Liver (tissue), 9 donors: Measurements from ENCODE around the gene LSM14B. TPM values are rescaled to one million over a fixed set of nuclear protein-coding genes. Genes with fewer than 3 reads are reported as not detected.
A peak's percentile ranks its signal among the peaks of the same experiment; 100 is the strongest.

ENCODE experiments used
- DNase-seq: peaks from one replicate; pipeline ENCODE4 v3.0.0-alpha.2; 2017; ENCODE audit warnings: low spot score
- H3K27ac ChIP-seq, 2 donors: one replicate each; pipeline ENCODE4 v1.7.0; 2013; ENCODE audit warnings: inconsistent platforms in 2 of 2, low read length in 2 of 2, control low read depth in 1 of 2, low read depth in 1 of 2, mild to moderate bottlenecking in 1 of 2
- H3K27me3 ChIP-seq, 4 donors: one replicate each; pipeline versions ENCODE4 v1.6.1 to v1.7.0; 2013; ENCODE audit warnings: low read length in 3 of 4, inconsistent platforms in 1 of 4, mild to moderate bottlenecking in 1 of 4, moderate library complexity in 1 of 4; ENCODE audit not compliant: control insufficient read depth in 4 of 4, insufficient read depth in 4 of 4
- H3K36me3 ChIP-seq, 4 donors: one replicate each; pipeline versions ENCODE4 v1.6.1 to v1.7.0; 2013; ENCODE audit warnings: low read length in 3 of 4, mild to moderate bottlenecking in 3 of 4, low read depth in 1 of 4, moderate library complexity in 1 of 4; ENCODE audit not compliant: control insufficient read depth in 4 of 4, insufficient read depth in 3 of 4
- H3K4me1 ChIP-seq, 4 donors: one replicate each; pipeline versions ENCODE4 v1.6.1 to v1.7.0; 2013; ENCODE audit warnings: low read length in 3 of 4, mild to moderate bottlenecking in 3 of 4, moderate library complexity in 1 of 4; ENCODE audit not compliant: control insufficient read depth in 4 of 4, insufficient read depth in 4 of 4
- H3K4me3 ChIP-seq, 3 donors: one replicate each; pipeline versions ENCODE4 v1.6.1 to v1.7.0; 2013; ENCODE audit warnings: low read length in 3 of 3, control low read depth in 1 of 3, low read depth in 1 of 3, mild to moderate bottlenecking in 1 of 3
- H3K9ac ChIP-seq, 2 donors: one replicate each; pipeline ENCODE4 v1.7.0; 2013; ENCODE audit warnings: low read length in 2 of 2, mild to moderate bottlenecking in 2 of 2, moderate library complexity in 2 of 2, control low read depth in 1 of 2, low read depth in 1 of 2
- H3K9me3 ChIP-seq, 4 donors: one replicate each; pipeline versions ENCODE4 v1.6.1 to v1.7.0; 2013; ENCODE audit warnings: low read length in 3 of 4; ENCODE audit not compliant: control insufficient read depth in 4 of 4
- EGR1 ChIP-seq, 2 donors: IDR thresholded peaks; 2 replicates each; pipeline ENCODE4 v1.6.1; 2016 to 2018; ENCODE audit warnings: antibody characterized with exemption in 2 of 2, low read depth in 2 of 2
- FOXA2 ChIP-seq: IDR thresholded peaks from 2 replicates; pipeline ENCODE4 v1.6.1; 2016; ENCODE audit warnings: antibody characterized with exemption
- HNF4G ChIP-seq: IDR thresholded peaks from 2 replicates; pipeline ENCODE4 v1.6.1; 2016; ENCODE audit warnings: antibody characterized with exemption
- NR2F2 ChIP-seq: IDR thresholded peaks from 2 replicates; pipeline ENCODE4 v1.6.1; 2016; ENCODE audit warnings: antibody characterized with exemption
- RAD21 ChIP-seq, 2 donors: IDR thresholded peaks; 2 replicates each; pipeline ENCODE4 v1.6.1; 2016; ENCODE audit warnings: antibody characterized with exemption in 2 of 2, mild to moderate bottlenecking in 2 of 2
- RXRA ChIP-seq, 2 donors: IDR thresholded peaks; 2 replicates each; pipeline ENCODE4 v1.6.1; 2017 to 2018; ENCODE audit warnings: antibody characterized with exemption in 2 of 2, mild to moderate bottlenecking in 1 of 2
- SP1 ChIP-seq: IDR thresholded peaks from 2 replicates; pipeline ENCODE4 v1.6.1; 2018; ENCODE audit warnings: antibody characterized with exemption, mild to moderate bottlenecking
- YY1 ChIP-seq: IDR thresholded peaks from 2 replicates; pipeline ENCODE4 v1.6.1; 2016; ENCODE audit warnings: antibody characterized with exemption, mild to moderate bottlenecking
- WGBS: extraction: QIAGEN DNeasy Blood & Tissue Kit; methylation state at CpG from one replicate; pipeline ENCODE4 v1.1.7; 2013; 5-methylcytosine and 5-hydroxymethylcytosine counted together
- polyA plus RNA-seq, 2 donors: library from polyadenylated mRNA; stranded (reverse) in 1 of 2; unstranded in 1 of 2; fragments of 200-250 nt in 1 of 2; fragments of >200 nt in 1 of 2; fragmentation: Nextera tagmentation in 1 of 2; extraction: Ambion mirVana in 1 of 2; gene quantifications; one replicate each; pipeline versions ENCODE4 v1.2.1 to v1.2.3, GENCODE V29; 2013 to 2015
- total RNA-seq, 2 donors: library from RNA; depleted of rRNA; stranded (reverse); fragments of >200 nt; gene quantifications; one replicate each; pipeline ENCODE4 v1.2.3, GENCODE V29; 2014
- TF ChIP-seq, protein P1 (sequence below): IDR thresholded peaks from 2 replicates; pipeline ENCODE4 v1.6.1; 2016; ENCODE audit warnings: antibody characterized with exemption, mild to moderate bottlenecking
- TF ChIP-seq, protein P2 (sequence below): fragments of 150-350 bp; IDR thresholded peaks from 2 replicates; pipeline ENCODE4 v1.5.1; 2017; ENCODE audit warnings: improper control_type of control experiment, low read depth, low read length; ENCODE audit not compliant: missing input control
- TF ChIP-seq, protein P3 (sequence below): IDR thresholded peaks from 2 replicates; pipeline ENCODE4 v1.6.1; 2016; ENCODE audit warnings: antibody characterized with exemption
- TF ChIP-seq, protein P4 (sequence below): IDR thresholded peaks from 2 replicates; pipeline ENCODE4 v1.6.1; 2016; ENCODE audit warnings: antibody characterized with exemption
- TF ChIP-seq, protein P5 (sequence below): IDR thresholded peaks from 2 replicates; pipeline ENCODE4 v1.6.1; 2016; ENCODE audit warnings: antibody characterized with exemption
- donor health status: healthy.
- donor health status: healthy.
- donor health status: healthy.
- donor health status: healthy.
- donor health status: healthy.

The LSM14B gene
- total and polyA plus RNA-seq, 4 donors, result 0.99 to 15.9 (median 13.3) TPM

DNA sequence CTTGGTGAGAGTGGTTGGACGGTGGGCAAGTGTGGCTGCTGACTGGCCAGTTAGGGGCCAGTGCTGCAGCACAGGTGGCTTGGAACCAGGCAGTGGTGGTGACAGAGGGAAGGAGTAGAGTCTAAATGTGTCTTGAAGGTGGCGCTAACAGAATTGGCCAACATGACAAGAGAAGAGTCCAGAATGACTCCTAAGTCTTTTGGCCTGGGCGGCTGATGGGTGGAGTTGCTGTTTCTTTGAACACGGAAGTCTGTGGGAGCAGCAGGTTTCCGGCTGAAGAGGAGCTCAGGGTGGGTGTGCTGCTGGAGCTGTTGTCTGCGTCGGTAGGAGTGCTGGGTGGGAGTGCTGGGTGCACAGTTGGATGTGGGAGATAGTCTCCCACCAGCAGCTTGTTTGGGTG, 10.1 kb downstream of the LSM14B start:
- H3K27me3 ChIP-seq, result no peaks in the 10 kb centered on the region
- WGBS, result 90% methylated on average over 7 of the region's 7 CpGs
- no peak overlapping the region for H3K4me3 ChIP-seq
- H3K9me3 ChIP-seq, result no peaks in the 10 kb centered on the region
- TF ChIP-seq, protein P1, sequence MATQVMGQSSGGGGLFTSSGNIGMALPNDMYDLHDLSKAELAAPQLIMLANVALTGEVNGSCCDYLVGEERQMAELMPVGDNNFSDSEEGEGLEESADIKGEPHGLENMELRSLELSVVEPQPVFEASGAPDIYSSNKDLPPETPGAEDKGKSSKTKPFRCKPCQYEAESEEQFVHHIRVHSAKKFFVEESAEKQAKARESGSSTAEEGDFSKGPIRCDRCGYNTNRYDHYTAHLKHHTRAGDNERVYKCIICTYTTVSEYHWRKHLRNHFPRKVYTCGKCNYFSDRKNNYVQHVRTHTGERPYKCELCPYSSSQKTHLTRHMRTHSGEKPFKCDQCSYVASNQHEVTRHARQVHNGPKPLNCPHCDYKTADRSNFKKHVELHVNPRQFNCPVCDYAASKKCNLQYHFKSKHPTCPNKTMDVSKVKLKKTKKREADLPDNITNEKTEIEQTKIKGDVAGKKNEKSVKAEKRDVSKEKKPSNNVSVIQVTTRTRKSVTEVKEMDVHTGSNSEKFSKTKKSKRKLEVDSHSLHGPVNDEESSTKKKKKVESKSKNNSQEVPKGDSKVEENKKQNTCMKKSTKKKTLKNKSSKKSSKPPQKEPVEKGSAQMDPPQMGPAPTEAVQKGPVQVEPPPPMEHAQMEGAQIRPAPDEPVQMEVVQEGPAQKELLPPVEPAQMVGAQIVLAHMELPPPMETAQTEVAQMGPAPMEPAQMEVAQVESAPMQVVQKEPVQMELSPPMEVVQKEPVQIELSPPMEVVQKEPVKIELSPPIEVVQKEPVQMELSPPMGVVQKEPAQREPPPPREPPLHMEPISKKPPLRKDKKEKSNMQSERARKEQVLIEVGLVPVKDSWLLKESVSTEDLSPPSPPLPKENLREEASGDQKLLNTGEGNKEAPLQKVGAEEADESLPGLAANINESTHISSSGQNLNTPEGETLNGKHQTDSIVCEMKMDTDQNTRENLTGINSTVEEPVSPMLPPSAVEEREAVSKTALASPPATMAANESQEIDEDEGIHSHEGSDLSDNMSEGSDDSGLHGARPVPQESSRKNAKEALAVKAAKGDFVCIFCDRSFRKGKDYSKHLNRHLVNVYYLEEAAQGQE, result no peak
- TF ChIP-seq SP1 (no peak), EGR1 (IDR thresholded peaks at IDR 0.05; ENCODE audit: low read depth in 2 of 2) (no peak), HNF4G (no peak), NR2F2 (no peak), YY1 (no peak), RXRA (IDR thresholded peaks at IDR 0.05) (no peak)
- TF ChIP-seq, protein P2, sequence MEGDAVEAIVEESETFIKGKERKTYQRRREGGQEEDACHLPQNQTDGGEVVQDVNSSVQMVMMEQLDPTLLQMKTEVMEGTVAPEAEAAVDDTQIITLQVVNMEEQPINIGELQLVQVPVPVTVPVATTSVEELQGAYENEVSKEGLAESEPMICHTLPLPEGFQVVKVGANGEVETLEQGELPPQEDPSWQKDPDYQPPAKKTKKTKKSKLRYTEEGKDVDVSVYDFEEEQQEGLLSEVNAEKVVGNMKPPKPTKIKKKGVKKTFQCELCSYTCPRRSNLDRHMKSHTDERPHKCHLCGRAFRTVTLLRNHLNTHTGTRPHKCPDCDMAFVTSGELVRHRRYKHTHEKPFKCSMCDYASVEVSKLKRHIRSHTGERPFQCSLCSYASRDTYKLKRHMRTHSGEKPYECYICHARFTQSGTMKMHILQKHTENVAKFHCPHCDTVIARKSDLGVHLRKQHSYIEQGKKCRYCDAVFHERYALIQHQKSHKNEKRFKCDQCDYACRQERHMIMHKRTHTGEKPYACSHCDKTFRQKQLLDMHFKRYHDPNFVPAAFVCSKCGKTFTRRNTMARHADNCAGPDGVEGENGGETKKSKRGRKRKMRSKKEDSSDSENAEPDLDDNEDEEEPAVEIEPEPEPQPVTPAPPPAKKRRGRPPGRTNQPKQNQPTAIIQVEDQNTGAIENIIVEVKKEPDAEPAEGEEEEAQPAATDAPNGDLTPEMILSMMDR, result no peak
- TF ChIP-seq, protein P3, sequence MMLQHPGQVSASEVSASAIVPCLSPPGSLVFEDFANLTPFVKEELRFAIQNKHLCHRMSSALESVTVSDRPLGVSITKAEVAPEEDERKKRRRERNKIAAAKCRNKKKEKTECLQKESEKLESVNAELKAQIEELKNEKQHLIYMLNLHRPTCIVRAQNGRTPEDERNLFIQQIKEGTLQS, result no peak
- TF ChIP-seq, protein P4, sequence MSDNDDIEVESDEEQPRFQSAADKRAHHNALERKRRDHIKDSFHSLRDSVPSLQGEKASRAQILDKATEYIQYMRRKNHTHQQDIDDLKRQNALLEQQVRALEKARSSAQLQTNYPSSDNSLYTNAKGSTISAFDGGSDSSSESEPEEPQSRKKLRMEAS, result no peak
- TF ChIP-seq, protein P5, sequence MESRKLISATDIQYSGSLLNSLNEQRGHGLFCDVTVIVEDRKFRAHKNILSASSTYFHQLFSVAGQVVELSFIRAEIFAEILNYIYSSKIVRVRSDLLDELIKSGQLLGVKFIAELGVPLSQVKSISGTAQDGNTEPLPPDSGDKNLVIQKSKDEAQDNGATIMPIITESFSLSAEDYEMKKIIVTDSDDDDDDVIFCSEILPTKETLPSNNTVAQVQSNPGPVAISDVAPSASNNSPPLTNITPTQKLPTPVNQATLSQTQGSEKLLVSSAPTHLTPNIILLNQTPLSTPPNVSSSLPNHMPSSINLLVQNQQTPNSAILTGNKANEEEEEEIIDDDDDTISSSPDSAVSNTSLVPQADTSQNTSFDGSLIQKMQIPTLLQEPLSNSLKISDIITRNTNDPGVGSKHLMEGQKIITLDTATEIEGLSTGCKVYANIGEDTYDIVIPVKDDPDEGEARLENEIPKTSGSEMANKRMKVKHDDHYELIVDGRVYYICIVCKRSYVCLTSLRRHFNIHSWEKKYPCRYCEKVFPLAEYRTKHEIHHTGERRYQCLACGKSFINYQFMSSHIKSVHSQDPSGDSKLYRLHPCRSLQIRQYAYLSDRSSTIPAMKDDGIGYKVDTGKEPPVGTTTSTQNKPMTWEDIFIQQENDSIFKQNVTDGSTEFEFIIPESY, result no peak
- no peak for DNase-seq
- H3K36me3 ChIP-seq, result peaks cover 16 to 78% (median 58%) of the 10 kb centered on the region in 4 donors
- H3K9ac ChIP-seq, result no peak overlapping the region
- peaks cover 4 to 20% (median 14%) of the 10 kb centered on the region in 4 donors for H3K4me1 ChIP-seq
- no peak overlapping the region for H3K27ac ChIP-seq

DNA sequence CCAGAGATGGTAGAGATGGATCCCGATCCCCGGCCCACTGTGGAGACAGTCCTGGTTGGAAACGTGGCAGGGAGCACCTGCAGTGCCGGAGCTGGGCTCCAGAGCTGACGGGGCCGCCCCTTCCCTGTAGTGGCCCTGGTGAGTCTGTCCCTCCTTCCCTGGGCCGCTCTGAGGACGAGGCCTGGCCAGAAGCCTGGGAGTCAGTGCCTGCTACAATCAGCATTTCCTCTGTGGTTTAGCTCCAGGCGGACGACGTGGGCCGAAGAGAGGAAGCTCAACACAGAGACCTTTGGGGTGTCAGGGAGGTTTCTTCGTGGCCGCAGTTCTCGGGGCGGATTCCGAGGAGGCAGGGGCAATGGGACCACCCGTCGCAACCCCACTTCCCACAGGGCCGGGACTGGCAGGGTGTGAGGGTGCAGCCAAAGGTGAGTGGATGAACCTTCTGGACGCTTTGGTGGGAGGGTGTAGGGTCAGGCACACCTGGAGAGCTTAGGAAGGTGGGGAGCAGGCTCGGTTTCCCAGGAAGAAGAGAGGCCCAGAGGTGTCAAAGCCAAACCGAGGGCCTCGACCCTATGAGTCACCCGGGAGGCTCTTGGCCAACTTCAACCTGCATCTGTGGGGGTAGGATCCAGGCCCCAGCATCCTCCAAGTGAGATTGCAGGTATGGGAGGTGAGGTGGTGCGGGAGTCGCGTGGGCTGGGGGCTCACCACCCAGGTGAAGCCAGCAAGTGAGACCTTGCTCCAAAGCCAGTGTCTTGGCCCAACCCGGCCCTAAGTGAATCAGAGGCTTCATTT, 11.0 kb downstream of the LSM14B start:
- TF ChIP-seq, protein P1, result no peak
- no peak for TF ChIP-seq FOXA2
- TF ChIP-seq EGR1 (IDR thresholded peaks at IDR 0.05; ENCODE audit: low read depth in 2 of 2), result no peak
- no peak for TF ChIP-seq YY1
- TF ChIP-seq RAD21 (IDR thresholded peaks at IDR 0.05), result no peak
- no peak for TF ChIP-seq NR2F2
- Histone ChIP-seq H3K36me3 (peaks cover 19 to 78% (median 56%) of the 10 kb centered on the region in 4 donors), H3K4me3 (no peak overlapping the region), H3K27me3 (no peaks in the 10 kb centered on the region), H3K9ac (no peak overlapping the region), H3K27ac (peak overlapping the region in 1 of 2 donors; percentile 26), H3K4me1 (peaks cover 4 to 20% (median 14%) of the 10 kb centered on the region in 4 donors), H3K9me3 (no peaks in the 10 kb centered on the region)
- 79% methylated on average over 29 of the region's 29 CpGs for WGBS
- DNase-seq, result no peak
